ENCODE data around the gene NUCKS1. TPM values are rescaled to one million over a fixed set of nuclear protein-coding genes. Genes with fewer than 3 reads are reported as not detected.

Gene NUCKS1
- total RNA-seq, 1 experiment from 2014 or later: 276 TPM

DNA sequence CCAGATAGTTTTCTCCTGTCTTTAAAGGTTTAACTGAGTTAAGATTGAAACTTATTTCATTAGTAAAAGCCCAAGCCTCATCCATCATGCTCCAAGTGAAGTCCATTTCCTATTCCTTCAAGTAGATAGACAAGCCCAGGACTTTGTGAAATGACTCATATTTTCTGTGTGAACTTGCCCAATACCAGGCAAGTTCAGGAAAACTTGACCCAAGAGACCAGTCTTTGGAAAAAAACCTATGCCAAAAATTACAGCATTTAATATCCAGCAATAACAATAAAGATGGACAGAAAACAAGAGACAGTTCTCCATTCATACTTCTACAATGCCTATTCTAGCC is 25.7 kb upstream of the NUCKS1 start:
- BruUV-seq (replicated peaks): no TSS peak
- peaks cover 7% of the 10 kb centered on the region for H3K27me3 Mint-ChIP-seq (ENCODE audit: unreplicated experiment)
- peak overlapping the region; percentile 97 for H3K27ac Mint-ChIP-seq (ENCODE audit: unreplicated experiment)
- TF ChIP-seq, protein P1, sequence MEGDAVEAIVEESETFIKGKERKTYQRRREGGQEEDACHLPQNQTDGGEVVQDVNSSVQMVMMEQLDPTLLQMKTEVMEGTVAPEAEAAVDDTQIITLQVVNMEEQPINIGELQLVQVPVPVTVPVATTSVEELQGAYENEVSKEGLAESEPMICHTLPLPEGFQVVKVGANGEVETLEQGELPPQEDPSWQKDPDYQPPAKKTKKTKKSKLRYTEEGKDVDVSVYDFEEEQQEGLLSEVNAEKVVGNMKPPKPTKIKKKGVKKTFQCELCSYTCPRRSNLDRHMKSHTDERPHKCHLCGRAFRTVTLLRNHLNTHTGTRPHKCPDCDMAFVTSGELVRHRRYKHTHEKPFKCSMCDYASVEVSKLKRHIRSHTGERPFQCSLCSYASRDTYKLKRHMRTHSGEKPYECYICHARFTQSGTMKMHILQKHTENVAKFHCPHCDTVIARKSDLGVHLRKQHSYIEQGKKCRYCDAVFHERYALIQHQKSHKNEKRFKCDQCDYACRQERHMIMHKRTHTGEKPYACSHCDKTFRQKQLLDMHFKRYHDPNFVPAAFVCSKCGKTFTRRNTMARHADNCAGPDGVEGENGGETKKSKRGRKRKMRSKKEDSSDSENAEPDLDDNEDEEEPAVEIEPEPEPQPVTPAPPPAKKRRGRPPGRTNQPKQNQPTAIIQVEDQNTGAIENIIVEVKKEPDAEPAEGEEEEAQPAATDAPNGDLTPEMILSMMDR (IDR thresholded peaks at IDR 0.05; ENCODE audit: unreplicated experiment): no peak
- peaks cover 18% of the 10 kb centered on the region for H3K36me3 Mint-ChIP-seq (ENCODE audit: insufficient read depth, unreplicated experiment)
- DNase-seq: no peak
- intact Hi-C loops (cut with micrococcal nuclease; ENCODE audit: unreplicated experiment): no loop called here
- peaks cover 6% of the 10 kb centered on the region for H3K4me1 Mint-ChIP-seq (ENCODE audit: low read depth, unreplicated experiment)
- peak overlapping the region; percentile 99 for H3K4me3 Mint-ChIP-seq (ENCODE audit: low read depth, unreplicated experiment)
- CTCF ChIA-PET: interaction anchor here (1.2 to 2.1 kb wide), 2 partner anchors 16 to 26 kb away, joined by 4 to 5 read pairs; partner anchors contain the start of gene NUCKS1
- no peaks in the 10 kb centered on the region for H3K9me3 Mint-ChIP-seq (ENCODE audit: low read depth, unreplicated experiment)

DNA sequence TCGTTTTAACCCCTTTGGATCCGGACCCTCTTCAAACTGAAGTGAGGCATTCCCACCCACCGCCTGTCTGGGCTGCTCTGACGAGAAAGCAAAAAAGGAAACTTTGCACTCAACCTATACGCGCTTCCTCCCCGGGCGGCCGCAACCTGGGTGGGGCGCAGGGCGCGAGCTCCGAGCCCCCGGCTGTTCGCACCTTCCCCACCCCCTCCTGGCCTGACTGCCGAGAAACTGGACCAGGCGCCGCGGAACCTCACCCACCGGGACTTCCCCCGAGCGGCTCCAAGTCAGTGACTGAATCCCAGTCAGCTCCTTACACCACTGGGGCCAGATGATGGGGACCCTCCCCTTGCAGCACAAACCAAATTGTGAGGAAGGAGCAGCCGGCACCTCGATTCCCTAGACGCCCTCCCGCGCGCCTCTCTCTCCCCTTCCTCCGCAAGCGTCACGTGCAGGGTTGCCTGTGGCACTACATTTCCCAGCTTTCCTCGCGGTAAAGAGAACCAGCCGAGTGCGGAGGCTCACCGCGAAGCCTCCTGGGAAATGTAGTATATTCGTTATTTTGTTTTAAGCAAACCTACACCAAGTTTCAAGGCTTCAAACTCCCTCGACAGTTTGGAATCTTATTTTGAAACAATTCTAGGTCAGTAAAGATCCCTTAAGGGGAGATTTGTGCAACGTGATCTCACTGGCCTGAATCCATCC is 25.2 kb upstream of the NUCKS1 start, which contains the start of gene RAB29:
TSS of gene RAB29 (minus strand) at position 468 of the 702 bp plus-strand sequence. CDS start 526 bp downstream, outside the sequence.
- no peaks in the 10 kb centered on the region for H3K9me3 Mint-ChIP-seq (ENCODE audit: low read depth, unreplicated experiment)
- intact Hi-C loops (cut with micrococcal nuclease; ENCODE audit: unreplicated experiment): no loop called here
- CTCF ChIA-PET: interaction anchor here (0.5 to 2.1 kb wide), 4 partner anchors 17 to 143 kb away, joined by 3 to 5 read pairs (median 4); partner anchors contain the start of gene NUCKS1

DNA sequence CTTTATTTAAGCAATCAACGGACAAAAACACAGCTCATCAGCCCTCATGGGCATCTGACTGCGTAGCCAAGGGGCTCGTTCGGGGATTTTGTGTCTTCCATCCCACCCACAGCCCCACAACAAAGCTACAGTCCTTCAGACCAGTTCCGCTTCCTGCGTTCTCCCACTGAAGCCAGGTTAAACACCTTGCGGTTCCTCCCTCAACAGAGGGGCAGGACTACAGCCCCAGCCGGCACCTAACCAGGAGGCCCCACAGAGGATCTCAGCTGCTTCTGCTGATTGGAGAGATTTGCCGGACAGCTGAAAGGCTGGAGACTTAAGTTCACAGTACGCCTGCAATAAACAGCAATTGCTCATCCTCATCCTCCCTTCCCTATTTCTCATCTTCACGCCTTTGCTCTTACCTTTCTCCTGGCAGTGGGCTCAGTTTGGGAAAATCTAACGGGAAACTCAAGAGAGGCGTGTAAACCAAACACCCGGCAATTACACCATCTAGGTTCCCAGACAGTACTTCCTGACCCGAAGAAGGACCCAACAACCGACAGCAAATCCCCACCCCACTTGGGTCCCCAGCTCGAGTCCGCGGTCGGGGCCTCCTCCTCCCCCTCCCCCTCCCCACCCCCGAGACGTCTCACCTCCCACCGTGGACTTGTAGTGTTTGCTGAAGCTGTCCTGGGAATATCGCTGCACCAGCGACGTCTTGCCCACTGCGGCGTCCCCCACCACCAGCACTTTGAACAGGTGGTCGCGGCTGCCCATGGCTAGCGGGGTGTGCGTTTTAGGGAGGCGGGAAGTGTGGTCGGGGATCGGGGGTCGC is 24.4 kb upstream of the NUCKS1 start:
- Mint-ChIP-seq H3K9me3 (ENCODE audit: low read depth, unreplicated experiment) (no peaks in the 10 kb centered on the region), H3K4me1 (ENCODE audit: low read depth, unreplicated experiment) (peaks cover 6% of the 10 kb centered on the region), H3K27me3 (ENCODE audit: unreplicated experiment) (peaks cover 7% of the 10 kb centered on the region), H3K4me3 (ENCODE audit: low read depth, unreplicated experiment) (peak overlapping the region; percentile 99), H3K27ac (ENCODE audit: unreplicated experiment) (peak overlapping the region; percentile 97), H3K36me3 (ENCODE audit: insufficient read depth, unreplicated experiment) (peaks cover 21% of the 10 kb centered on the region)
- TF ChIP-seq, protein P1 (IDR thresholded peaks at IDR 0.05; ENCODE audit: unreplicated experiment): no peak
- intact Hi-C loops (cut with micrococcal nuclease; ENCODE audit: unreplicated experiment): no loop called here
- CTCF ChIA-PET: interaction anchor here (0.5 to 2.1 kb wide), 4 partner anchors 25 to 144 kb away, joined by 3 to 5 read pairs (median 4); partner anchors contain the start of gene NUCKS1
- peak; percentile 5 for DNase-seq
- BruUV-seq (replicated peaks): no TSS peak

More for the DNA sequence above, 25.2 kb upstream of the NUCKS1 start, which contains the start of gene RAB29:
- no TSS peak for BruUV-seq (replicated peaks)
- Mint-ChIP-seq H3K27me3 (ENCODE audit: unreplicated experiment) (peaks cover 7% of the 10 kb centered on the region), H3K27ac (ENCODE audit: unreplicated experiment) (peak within 1 kb of the TSS; percentile 97), H3K36me3 (ENCODE audit: insufficient read depth, unreplicated experiment) (peaks cover 18% of the 10 kb centered on the region), H3K4me1 (ENCODE audit: low read depth, unreplicated experiment) (peaks cover 6% of the 10 kb centered on the region), H3K4me3 (ENCODE audit: low read depth, unreplicated experiment) (peak within 1 kb of the TSS; percentile 99)
- DNase-seq: peak; percentile 77
- TF ChIP-seq, protein P1 (IDR thresholded peaks at IDR 0.05; ENCODE audit: unreplicated experiment): no peak

DNA sequence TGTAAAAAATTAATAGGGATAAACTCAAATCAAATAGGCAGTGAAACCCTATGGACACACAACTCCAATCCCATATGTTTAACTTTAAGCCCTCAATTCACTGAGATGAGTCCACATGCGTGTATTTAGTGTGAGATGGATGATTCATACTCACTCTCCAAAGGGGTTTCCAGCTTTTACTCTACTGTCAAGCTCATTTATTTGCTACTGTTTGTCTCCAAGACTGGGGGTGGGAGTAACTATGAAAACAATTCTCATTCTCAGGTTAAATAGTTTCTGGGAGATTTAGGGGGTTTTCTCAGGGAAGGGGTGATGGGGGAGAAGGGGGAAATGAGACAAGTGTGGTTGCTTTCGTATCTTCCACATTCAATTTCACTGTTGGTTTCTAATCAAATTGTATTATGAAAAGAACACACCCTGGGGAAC is 22.6 kb upstream of the NUCKS1 start:
- no TSS peak for BruUV-seq (replicated peaks)
- Mint-ChIP-seq H3K36me3 (ENCODE audit: insufficient read depth, unreplicated experiment) (peaks cover 23% of the 10 kb centered on the region), H3K4me3 (ENCODE audit: low read depth, unreplicated experiment) (no peak overlapping the region), H3K27ac (ENCODE audit: unreplicated experiment) (no peak overlapping the region), H3K9me3 (ENCODE audit: low read depth, unreplicated experiment) (no peaks in the 10 kb centered on the region), H3K4me1 (ENCODE audit: low read depth, unreplicated experiment) (peaks cover 6% of the 10 kb centered on the region), H3K27me3 (ENCODE audit: unreplicated experiment) (peaks cover 7% of the 10 kb centered on the region)
- CTCF ChIA-PET: interaction anchor here (0.7 to 1.5 kb wide), 2 partner anchors 12 to 138 kb away, joined by 3 to 4 read pairs; no protein-coding TSS in a partner anchor
- TF ChIP-seq, protein P1 (IDR thresholded peaks at IDR 0.05; ENCODE audit: unreplicated experiment): no peak
- intact Hi-C loops (cut with micrococcal nuclease; ENCODE audit: unreplicated experiment): no loop called here
- DNase-seq: no peak

Measured in Calu3 (cell line).